ENCODE results near the gene OVCH2. TPM values are rescaled to one million over a fixed set of nuclear protein-coding genes. Genes with fewer than 3 reads are reported as not detected.

OVCH2 gene
- total RNA-seq, 1 donor from 2014 or later, result not detected

GRCh38 chr11:7688238-7688826, 17.9 kb downstream of the OVCH2 start:
- Histone ChIP-seq H3K4me1 (no peaks in the 10 kb centered on the region), H3K4me3 (no peak overlapping the region), H3K27ac (replicated peaks) (no peak overlapping the region), H3K9me3 (replicated peaks) (no peaks in the 10 kb centered on the region), H3K27me3 (ENCODE audit: low read depth) (peaks cover 33% of the 10 kb centered on the region), H3K36me3 (no peaks in the 10 kb centered on the region)
- intact Hi-C loops (cut with micrococcal nuclease), result no loop called here
- DNase-seq, result no peak
- TF ChIP-seq CTCF (IDR thresholded peaks at IDR 0.05; ENCODE audit: borderline replicate concordance), result peak; percentile 82

GRCh38 chr11:7687386-7687785, 18.9 kb downstream of the OVCH2 start:
- H3K27me3 ChIP-seq (ENCODE audit: low read depth), result peaks cover 23% of the 10 kb centered on the region
- no peaks in the 10 kb centered on the region for H3K36me3 ChIP-seq
- intact Hi-C loops (cut with micrococcal nuclease), result no loop called here
- no peaks in the 10 kb centered on the region for H3K9me3 ChIP-seq (replicated peaks)
- no peak overlapping the region for H3K4me3 ChIP-seq
- no peak overlapping the region for H3K27ac ChIP-seq (replicated peaks)
- H3K4me1 ChIP-seq, result no peaks in the 10 kb centered on the region
- TF ChIP-seq CTCF (IDR thresholded peaks at IDR 0.05; ENCODE audit: borderline replicate concordance), result no peak
- no peak for DNase-seq

GRCh38 chr11:7686761-7687160, 19.5 kb downstream of the OVCH2 start:
- intact Hi-C loops (cut with micrococcal nuclease), result no loop called here
- Histone ChIP-seq H3K27me3 (ENCODE audit: low read depth) (peaks cover 19% of the 10 kb centered on the region), H3K4me1 (no peaks in the 10 kb centered on the region), H3K36me3 (no peaks in the 10 kb centered on the region), H3K9me3 (replicated peaks) (no peaks in the 10 kb centered on the region), H3K4me3 (no peak overlapping the region), H3K27ac (replicated peaks) (no peak overlapping the region)
- DNase-seq, result no peak
- no peak for TF ChIP-seq CTCF (IDR thresholded peaks at IDR 0.05; ENCODE audit: borderline replicate concordance)

DNA sequence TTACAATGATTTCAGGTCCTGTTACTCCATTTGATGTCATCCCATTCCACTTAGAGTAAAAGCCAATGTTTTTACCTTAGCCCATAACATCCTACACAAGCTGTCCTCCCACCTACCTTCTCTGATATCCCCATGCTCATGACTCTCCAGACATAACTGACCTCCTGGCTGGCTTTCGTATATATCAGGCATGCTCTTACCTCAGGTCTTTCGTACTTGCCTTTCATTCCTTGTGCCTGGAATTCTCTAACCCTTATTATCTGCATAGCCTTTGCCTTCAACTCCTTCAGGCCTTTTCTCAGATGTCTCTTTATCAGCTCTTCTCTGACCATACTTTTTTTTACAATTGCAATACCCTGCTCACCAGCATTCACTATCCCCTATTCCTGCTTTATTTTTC, 22.7 kb downstream of the OVCH2 start:
- TF ChIP-seq CTCF (IDR thresholded peaks at IDR 0.05; ENCODE audit: borderline replicate concordance), result no peak
- no peaks in the 10 kb centered on the region for H3K36me3 ChIP-seq
- intact Hi-C loops (cut with micrococcal nuclease), result no loop called here

DNA sequence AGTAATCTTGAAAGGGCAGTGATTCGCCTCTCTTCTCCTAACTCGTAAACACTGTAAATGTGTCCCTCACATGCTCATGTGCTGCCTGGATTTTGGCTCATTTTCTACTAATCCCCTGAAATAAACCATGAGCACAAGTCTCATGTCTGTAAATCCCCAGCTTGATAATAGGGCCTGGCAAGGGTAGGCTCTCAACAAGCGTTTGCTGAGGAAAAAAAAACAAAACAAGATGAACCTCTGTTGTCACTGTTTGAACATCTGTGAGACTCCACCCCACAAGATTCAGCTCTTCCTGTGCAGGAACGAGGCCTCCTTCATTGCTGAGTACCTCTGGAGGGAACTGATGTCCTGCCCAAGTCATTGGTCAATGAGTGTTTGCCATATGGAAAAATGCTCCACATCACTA, 28.5 kb downstream of the OVCH2 start:
- Histone ChIP-seq H3K27ac (replicated peaks) (no peak overlapping the region), H3K36me3 (no peaks in the 10 kb centered on the region), H3K27me3 (ENCODE audit: low read depth) (peaks cover 32% of the 10 kb centered on the region), H3K4me1 (peaks cover 18% of the 10 kb centered on the region), H3K4me3 (no peak overlapping the region), H3K9me3 (replicated peaks) (no peaks in the 10 kb centered on the region)
- TF ChIP-seq CTCF (IDR thresholded peaks at IDR 0.05; ENCODE audit: borderline replicate concordance), result no peak
- no peak for DNase-seq
- intact Hi-C loops (cut with micrococcal nuclease), result no loop called here

More for the DNA sequence above, 22.7 kb downstream of the OVCH2 start:
- H3K27ac ChIP-seq (replicated peaks), result no peak overlapping the region
- H3K9me3 ChIP-seq (replicated peaks), result no peaks in the 10 kb centered on the region
- H3K27me3 ChIP-seq (ENCODE audit: low read depth), result peaks cover 16% of the 10 kb centered on the region
- H3K4me3 ChIP-seq, result no peak overlapping the region
- no peak for DNase-seq
- no peaks in the 10 kb centered on the region for H3K4me1 ChIP-seq
